Activated naive CD4-positive, alpha-beta T cell treated with anti-CD3 and anti-CD28 coated beads, Interleukin-2, amount 50 U/mL, for 16 hours (primary cell): Measurements from ENCODE around the gene OPCML.

Experiments
- DNase-seq: peaks from one replicate; pipeline ENCODE4 v3.0.0-alpha.2; 2020

OPCML gene

DNA sequence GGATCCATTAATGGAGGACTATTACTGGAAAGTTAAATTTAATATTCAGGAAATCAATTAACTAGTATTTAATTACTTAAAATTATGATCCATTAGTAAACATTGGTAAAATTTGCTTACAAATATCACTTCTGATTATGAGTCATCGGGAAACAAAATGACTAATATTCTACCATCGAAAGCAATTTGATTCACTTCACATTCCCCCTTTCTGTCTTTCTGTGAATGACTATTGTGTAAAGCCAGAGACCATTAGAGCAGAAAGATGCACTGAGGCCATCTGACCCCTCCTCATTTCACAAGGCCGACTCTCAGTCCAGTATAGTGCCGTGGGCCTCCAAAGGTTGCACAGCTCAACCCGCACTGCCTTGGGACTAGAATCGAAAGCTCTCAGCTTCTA, 619.0 kb downstream of the OPCML start:
- DNase-seq = no peak

DNA sequence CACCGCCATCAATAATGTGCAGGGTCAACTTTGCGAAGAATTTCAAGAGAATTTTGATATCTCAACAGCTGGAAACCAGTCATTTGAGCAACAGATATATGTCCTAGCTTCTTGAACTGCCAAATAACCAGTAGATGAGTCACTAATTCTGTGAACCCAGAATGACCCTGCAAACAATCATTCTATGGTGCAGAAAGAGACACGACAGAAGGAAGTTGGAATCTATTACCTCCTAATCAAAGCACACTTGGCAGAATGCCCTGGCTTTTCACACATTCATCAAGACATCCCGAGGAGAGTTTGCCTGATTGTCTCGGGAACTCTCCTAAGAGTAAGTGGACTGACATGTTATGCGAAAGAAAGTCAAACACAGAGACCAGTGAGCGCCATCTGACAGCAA, 621.1 kb downstream of the OPCML start:
- DNase-seq = no peak

DNA sequence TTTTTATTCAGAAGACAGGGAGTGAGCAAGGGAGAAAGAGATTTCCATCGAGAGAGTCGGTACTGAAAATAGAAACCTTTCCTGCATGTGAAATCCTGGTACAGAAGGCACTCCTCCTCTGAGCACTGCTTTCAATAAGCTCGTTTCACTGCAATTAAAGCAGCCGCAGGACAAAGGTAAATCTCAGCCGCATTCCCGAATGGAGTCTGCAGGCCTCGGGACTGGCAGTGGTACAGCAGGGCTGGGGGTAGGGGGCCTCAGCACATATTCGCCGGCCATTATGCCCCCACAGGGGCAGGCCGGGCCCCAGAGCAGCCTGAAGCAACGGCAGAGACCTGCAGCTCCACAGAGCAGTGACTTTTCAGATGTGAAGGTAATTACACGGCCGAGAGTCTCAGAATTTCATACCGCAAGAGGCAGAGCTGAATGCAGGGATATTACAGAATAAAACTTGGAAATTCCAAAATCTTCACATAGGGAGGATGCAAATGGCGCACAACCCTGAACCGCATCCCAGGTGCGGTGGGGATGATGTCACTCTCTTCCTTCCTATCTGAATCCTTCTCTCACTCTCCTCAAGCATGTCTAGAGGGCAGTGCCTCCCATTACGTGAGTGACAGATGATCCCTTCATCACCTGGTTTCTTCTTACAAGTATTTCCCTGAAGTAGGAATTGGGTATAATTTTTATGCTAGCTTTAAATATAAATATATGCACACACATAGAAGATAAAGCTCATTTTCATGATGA, 622.1 kb downstream of the OPCML start:
- no peak for DNase-seq

DNA sequence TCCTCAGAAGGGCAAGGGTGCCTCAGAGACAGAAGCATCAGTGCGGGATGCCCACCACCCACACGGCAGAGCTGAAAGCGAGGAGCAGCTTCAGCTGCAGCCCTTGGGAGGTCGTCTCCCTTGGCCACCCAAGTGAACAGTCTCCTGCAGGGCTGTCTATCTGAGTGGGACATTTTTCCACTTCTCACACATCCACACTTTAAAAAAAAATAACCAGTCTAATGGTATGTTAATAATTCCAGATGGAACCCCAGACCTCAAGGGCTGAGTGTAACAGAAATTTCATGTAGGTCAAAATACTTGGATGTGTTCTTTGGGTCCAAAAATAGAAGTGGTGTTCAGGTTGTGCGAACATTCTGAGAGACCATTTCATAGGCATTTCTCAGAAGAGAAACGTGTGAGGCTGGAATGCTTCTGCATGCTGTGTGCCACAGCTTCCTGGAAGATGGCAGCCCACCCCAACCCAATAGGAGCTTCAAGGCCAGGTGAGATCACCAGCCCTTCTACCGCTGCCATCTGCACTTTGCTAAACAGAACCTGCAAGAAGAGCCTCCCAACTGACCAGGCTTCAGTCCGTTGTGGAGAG, 623.2 kb downstream of the OPCML start:
- no peak for DNase-seq

DNA sequence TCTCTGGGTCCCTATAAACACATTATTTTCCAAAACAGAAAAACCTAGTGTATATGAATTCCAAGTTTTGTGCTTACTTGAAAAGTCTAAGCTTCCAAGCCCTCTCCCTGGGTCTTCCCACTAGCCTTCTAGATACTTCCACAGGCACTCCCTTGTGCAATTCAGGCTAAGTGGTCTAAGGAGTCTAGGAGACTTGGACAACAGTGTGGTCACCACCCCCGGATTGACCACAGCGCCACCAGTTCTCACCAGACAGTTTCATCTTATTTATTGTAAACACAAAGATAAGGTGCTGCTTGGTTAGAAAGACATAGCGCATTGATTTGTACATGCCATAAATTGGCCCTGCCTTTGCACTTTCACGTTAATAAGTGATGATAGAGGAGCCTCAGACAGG, 623.9 kb downstream of the OPCML start:
- no peak for DNase-seq

DNA sequence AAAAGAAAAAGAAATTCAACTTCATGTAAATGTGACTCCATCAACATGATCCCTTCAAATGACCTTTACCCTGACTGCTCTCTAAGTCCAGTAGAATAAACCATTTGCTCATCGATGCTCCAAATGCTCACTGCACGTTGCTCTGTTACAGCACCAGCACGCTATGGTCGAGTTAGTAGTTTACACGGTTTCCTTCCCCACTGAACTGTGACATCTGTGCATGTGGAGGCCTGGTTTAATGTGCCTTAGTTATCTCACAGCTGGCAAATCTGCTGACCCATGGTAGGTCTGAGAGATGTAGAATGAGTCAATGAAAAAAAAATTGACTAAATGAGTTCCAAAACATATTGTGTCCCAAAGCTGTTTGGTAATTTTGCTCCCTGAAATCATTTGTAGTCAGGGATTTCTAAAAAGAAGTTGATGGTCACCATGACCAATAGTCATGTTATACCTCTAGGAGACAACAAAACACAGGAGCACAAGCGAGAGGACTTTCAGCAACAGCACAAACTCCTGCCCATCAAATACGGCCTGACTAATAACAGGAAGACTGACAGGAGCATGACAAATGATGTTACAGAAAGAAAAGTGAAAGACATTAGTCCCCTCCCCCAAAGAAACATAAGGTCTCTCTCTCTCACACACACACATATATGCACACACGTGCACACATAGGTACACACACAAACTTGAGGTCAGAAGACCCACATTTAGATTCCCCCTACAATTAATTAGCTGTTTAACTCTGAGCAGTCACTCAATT, 624.5 kb downstream of the OPCML start:
- no peak for DNase-seq

DNA sequence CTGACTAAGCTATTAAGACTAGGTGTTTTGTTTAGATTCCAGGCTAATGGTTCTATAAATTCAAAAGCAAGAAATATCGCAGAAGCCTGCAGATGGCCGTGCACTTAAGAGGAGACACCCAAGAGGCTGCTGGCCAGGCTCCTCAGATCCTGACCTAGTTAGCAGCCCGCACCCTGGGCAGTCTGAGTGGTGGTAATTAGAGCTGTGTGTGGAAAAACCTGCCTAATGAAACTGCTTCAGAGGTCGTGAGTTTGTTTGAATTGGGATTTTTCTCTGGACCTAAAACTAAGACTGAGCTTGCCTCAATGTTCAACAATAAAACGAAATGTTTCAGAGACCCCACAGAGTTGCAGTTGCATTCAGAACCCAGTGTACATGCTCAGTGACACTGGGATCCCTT, 627.7 kb downstream of the OPCML start:
- no peak for DNase-seq

DNA sequence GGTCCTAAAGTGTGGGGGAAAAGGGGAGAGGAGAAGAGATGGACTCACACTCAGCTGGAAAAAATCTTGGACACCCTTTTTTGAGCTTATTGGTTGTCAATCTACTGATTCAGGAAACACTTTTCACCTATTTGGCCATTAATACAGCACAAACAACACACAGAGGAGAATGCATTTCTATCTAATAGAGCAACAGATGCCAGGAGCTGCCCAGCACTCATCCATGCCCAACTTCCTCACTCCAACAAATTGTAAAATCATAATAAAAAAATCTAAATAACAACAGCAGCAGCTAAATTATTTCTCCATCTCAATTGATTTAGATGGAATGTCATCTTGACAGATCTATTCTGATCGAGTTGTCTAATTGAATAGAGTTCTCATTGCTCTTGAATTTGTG, 628.2 kb downstream of the OPCML start:
- no peak for DNase-seq

DNA sequence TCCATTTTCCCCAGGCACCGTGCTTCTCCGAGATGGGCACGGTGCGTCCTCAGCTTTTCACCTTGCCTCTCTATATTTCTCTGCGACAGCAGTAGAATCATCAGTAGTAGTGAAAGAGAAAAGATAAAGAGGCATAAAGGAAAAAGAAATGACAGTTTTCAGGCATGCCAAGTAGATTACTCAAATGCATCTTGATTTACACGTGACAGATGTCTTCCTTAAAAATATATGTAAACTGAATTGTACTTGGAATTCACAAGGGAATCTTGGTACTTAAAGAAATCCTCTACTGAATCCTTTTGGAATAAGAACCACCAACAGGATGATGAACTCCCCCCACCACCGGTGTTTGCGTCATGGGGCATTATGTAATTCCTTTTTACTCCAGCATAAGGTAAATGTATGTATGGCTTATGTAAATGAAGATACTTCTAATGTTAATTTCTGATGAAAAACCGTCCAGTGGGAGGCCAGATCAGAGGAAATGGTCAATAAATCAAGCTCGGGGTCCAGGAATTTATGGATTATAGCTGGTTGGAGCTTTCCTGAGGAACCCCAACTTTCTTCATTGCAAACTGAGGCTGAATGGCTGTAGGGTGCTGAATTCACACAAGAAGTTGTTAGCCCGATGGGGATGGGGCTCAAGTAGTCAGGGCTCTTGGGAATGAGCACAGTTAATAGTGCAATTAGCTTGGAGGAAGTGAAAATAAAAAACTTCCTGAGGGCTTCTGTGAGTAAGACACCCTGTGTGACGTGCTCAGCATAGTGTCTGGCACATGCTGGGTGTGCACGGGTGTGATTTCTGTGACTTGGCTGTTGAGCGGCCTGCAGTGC, 630.4 kb downstream of the OPCML start:
- DNase-seq = no peak

DNA sequence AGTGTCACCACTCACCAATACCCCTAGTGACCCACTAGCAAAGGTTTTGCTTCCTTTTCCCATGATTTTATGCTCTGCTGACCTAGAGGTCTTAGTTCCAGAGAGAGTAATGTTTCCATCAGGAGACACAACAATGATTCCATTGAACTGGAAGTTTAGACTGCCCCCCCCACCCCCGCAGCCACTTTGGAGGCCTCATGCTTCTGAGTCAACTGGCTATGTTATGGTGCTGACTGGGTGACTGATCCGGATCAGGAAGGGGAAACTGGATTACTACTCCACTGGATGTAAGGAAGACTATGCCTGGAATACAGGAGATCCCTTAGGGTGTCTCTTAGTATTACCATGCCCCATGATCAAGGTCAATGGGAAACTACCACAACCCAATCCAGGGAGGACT, 633.6 kb downstream of the OPCML start:
- no peak for DNase-seq

DNA sequence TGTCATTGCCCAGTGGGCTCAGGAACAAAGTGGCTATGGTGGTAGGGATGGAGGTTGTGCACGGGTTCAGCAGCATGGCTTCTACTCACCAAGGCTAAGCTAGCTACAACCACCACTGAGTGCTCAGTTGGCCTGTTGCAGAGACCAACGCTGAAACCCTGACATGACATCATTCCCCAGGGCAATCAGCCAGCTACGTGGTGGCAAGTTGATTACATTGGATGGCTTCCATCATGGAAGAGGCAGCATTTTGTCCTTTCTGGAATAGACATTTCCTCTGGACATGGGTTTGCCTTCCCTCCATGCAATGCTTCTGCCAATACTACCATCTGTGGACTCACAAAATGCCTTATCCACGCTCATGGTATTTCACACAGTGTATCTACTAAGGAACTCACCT, 634.3 kb downstream of the OPCML start:
- DNase-seq = no peak

DNA sequence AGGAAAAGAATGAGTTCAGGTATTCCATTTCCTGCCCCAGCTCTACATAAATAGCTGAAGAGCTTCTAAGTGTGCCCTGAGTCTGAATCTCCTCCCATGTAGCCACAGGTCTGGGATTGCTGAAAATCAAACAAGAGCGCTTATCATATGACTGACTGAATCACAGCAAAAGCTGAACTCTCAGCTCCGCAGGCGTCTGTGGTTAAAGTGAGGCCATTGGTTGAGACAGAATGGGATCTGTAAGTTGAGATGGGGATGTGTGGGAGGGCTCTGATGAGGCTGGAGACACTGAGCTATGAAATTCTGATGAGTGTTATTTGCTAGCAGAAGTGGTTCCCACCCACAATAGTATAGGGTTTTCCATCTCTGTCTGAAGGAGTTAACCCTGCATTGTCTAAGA, 637.0 kb downstream of the OPCML start:
- no peak for DNase-seq

DNA sequence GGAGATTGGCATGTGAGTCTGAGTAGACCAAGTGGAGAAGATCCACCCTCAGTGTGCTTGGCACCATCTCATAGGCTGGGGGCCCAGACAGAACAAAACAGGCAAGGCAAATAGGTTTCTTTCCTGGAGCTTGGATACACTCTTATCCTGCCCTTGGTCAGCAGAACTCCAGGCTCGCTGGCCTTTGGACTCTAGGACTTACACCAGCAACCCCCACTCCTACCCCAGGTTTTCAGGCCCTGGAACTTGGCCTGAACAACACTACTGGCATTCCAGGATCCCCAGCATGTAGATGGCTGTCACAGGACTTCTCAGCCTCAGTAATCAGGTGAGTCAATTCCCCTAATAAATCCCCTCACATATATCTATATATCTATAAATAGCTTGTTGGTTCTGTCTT, 637.7 kb downstream of the OPCML start:
- no peak for DNase-seq

DNA sequence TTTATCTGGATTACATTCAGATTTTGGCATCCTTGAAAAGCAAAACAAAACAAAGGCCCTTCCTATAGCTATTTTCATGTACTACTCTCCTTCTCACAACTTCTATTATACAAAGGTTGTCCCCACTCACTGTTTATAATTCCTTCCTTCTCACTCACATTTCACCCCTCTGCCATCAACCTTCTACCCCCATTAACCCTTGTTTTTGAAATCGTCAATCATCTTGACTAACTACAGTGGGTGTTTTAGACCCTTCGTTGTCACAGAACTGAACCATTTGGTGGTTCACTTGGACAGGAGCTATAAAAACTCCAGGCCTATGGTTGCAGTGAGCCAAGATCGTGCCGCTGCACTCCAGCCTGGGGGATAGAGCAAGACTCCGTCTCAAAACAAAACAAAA, 639.4 kb downstream of the OPCML start:
- no peak for DNase-seq

DNA sequence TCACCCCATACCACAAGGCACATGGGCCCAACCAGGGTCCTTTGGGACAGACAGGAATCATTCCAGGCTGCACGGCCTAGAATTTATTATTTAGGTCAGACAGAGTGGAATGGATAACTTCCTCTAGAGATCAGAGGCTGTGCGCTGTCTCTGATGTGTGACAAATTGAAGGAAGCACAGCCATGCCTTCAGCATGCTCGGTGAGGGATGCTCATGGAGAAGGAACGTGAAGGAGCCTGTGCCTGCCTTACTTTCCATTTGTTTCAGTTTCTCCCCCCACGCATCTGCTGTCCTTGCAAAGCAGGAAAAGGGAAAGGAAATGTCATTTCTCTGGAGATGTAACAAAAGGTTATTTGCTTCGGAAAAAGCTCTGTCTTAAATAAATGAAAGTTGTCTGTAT, 644.1 kb downstream of the OPCML start:
- DNase-seq = no peak

DNA sequence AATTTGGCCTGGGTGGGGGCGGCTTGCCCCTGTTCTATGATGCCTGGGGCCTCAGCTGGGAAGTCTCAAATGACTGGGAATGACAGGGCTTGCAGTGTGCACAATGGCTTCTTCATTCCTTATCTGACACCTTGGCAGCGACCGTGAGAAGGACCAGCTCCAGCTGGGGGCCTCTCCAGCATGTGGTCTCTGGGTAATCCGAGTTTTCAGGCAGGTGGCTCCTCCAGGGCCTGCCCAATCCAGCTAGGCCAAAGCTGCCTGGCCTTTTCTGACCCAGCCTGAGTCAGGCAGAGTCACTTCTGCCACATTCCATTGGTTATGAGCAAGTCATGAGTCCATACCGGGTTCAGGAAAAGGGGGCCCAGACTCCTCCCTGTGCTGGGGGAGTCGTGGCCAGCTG, 646.0 kb downstream of the OPCML start:
- DNase-seq = no peak

DNA sequence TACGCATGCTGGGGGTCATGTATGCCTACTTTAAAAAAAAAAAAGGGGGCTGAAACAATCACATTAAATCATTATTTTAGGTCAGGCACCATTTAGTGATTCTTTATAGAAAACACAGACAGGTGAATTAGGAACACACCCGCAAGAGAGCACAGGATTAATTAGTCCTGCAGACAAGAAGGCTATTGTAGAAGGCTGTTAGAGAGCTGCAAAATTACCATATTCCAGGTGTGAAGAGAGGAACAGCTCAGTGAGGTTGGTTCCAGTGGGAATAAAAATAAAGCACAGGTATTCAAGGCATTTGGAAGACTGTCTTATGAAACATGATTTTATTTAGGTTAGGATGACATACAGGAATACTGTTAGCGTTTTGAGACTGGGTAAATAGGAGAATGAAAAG, 649.1 kb downstream of the OPCML start:
- DNase-seq = no peak

DNA sequence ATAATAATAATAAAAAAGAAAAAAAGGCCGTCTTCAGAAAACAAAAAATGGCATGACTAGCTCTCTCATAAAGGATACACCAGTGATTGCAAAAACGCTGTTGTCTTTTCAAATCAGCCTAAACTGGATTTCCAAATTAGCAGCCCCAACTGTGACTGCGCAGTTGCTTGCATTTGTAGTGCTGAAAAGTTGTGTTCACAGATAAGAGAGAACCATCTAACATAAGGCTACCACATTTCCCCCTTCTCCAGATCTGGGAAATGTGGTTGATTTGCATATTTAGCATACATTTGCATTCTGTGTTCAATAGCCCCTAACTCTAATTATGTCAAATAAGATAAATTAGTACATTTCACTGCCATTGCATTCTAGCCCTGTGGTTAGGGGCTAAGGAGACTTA, 650.7 kb downstream of the OPCML start:
- DNase-seq = no peak

DNA sequence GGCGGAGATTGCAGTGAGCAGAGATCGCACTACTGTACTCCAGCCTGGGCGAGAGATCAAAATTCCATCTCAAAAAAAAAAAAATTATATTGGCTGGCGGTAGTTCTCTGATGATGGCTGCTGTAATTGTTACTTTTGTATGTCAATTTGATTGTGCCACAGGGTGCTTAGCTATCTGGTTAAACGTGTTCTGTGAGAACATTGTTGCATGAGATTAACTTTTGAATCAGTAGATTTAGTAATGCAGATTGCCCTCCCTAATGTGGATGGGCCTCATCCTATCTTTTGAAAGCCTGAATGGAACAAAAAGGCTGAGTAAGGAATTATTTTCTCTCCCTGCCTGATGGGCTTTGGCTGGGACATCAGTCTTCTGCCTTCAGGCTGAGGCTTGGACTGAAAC, 654.2 kb downstream of the OPCML start:
- DNase-seq = no peak

DNA sequence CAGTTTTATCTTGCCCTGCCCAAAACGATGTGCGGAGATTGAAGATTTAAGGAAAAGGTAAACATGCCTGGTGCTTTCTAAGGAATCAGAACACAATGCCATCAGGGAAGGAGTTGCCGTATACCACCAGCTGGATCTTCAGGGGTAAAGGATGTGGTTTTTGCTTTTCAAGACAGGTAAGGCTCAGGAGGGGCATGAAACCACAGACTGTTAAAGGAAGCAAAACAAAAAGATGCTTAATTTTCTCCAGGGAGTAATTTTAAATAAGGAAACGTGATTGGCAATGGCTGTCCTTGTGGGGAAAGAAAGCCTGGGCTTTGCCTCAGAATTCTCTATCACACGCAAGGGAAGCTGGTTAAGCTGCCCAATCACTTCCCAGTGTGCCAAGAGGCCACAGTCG, 655.6 kb downstream of the OPCML start:
- no peak for DNase-seq

DNA sequence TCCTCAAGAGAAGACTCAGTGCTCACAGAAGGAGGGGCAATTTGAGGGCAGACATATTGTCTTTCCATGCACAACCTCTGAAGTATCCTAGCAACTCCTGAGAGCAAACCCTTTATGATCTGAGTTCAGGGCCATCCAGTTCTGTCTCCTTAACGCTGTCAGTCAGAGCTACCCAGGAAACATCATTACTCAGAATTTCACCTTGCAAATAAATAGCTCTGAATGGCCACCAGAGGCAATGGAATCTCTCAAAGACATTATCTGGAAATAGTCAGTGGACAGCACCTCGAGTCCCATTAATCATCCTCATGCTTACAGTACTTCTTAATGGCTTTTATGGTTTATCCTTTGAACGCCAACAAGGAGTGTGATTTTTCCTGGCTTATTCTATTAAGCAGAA, 656.1 kb downstream of the OPCML start:
- DNase-seq = no peak

DNA sequence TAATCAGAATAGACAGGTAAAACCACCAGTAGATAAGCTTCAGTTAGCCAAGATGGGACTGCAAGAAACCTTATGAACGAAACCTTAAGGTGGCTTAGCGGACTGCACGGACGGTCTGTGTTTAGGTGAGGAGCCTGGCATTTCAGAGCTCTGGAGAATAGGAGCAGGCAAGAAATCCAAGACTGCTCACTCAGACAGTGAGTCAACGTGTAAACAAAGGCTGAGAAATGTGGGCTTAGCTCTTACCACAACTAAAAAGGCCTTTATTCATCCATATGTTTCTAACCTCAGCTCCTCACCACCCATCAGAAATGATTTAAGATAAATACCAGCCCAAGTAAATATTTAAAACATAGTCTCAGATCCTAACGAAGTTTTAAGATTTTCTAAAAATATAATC, 657.7 kb downstream of the OPCML start:
- DNase-seq = no peak

DNA sequence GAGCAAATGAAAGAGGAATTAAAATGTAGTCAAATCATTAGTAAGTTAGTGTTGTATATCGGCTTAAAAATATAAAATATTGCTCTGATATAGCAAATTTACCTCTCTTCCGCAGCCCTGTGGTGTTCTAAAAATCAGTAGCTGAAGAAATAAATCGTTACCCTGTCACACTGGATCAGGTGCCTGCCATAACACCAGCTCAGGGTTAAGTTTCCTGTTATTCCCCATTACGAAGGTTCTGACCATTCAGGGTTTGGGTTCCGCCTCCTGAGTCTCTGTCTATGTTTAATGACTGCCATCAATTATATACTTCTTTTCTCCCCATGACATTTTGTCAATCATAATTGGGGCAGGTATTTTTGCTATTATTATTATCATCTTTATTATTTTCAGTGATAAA, 658.5 kb downstream of the OPCML start:
- DNase-seq = no peak

DNA sequence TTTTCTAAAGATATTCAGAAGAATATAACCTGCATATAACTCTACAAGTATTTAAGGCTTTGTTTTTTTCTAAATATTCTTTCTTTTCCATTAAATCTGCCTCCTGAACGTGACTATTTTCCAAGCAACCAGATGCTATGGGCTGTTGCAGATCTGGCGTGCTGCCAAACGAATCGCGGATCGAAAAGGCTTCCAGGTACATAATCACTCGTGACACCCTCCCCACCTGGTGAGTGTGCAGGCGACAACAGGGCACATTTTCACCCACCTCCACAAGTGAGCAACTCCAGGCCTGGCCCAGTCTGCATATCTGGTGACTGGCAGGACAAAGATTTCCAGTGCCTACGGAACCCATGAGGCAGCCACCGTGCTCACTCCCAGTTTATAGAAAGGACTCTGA, 660.1 kb downstream of the OPCML start:
- no peak for DNase-seq
